ENCODE data around the gene CADM4. TPM values are rescaled to one million over a fixed set of nuclear protein-coding genes. Genes with fewer than 3 reads are reported as not detected.

The CADM4 gene
- polyA plus RNA-seq, 4 donors, result 1.1 to 6.8 (median 4.9) TPM; not detected in 1

DNA sequence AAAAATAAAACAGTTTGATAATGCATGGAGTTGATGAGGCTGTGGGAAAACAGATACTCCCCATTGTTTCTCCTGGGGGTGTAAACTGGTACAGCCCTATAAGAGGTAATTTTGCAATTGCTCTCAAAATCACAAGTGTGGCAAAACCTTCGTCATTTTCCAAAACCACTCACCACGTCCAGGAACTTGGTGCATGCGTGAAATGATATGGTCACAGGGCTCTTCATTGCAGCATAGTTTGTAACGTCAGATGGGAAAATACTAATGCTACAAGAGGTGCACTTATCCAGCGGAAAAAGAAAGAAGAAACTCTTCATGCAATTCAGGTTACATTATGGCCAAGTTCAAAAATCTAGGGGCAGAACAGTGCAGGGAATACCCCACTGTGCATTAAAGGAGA is 42.2 kb upstream of the CADM4 start:
- no peaks in the 10 kb centered on the region for H3K27me3 ChIP-seq (ENCODE audit: control insufficient read depth in 3 of 3, insufficient read depth in 3 of 3, low read length in 3 of 3)
- 76 to 91% (median 80%) methylated on average over 5 of the region's 5 CpGs for WGBS, 3 donors
- DNase-seq (no peak), FAIRE-seq (no peak)
- no peaks in the 10 kb centered on the region for H3K36me3 ChIP-seq (ENCODE audit: control insufficient read depth in 3 of 3, insufficient read depth in 2 of 3, low read depth in 1 of 3, low read length in 3 of 3)
- H3K4me3 ChIP-seq (ENCODE audit: low read depth in 1 of 3, low read length in 3 of 3), result no peak overlapping the region
- H3K9me3 ChIP-seq (ENCODE audit: control insufficient read depth in 2 of 2, insufficient read depth in 1 of 2, low read depth in 1 of 2, low read length in 1 of 2), result peaks cover 0 to 6% of the 10 kb centered on the region in 2 donors
- H3K4me1 ChIP-seq (ENCODE audit: control insufficient read depth in 3 of 3, insufficient read depth in 2 of 3, low read depth in 1 of 3, low read length in 2 of 3), result peaks cover 0 to 3% (median 0%) of the 10 kb centered on the region in 3 donors
- H3K27ac ChIP-seq (ENCODE audit: low read depth in 1 of 3, low read length in 2 of 3), result no peak overlapping the region

DNA sequence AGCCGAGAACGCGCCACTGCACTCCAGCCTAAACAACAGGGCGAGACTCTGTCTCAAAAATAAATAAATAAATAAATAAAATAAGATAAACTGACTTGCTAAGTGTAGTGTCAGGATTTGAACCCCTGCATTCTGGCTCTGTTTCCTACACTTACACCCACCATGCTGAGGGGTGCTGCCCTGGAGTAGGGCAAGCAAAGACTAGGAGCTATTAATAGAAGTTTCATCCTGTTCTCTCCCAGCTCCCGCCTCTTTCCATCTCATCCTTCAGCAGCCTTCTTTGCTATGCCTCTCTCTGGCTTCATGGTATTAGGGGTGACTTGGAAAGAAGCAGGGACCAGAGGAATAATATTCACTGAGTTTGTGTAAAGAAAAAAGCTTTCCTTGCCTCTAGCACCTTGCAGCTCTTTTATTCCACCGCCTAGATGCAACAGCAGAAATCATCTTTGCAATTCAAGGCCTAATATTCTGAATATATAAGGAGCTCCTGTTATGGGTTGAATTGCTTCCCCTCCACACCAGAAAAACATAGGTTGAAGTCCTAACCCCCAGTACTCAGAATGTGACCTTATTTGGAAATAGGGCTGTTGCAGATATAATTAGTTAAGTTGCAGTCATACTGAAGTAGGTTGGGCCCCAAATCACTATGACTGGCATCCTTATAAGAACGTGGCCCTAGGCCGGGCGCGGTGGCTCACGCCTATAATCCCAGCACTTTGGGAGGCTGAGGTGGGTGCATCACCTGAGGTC is 39.0 kb upstream of the CADM4 start:
- peaks cover 0 to 6% of the 10 kb centered on the region in 2 donors for H3K9me3 ChIP-seq (ENCODE audit: control insufficient read depth in 2 of 2, insufficient read depth in 1 of 2, low read depth in 1 of 2, low read length in 1 of 2)
- peaks cover 0 to 23% (median 3%) of the 10 kb centered on the region in 3 donors for H3K4me1 ChIP-seq (ENCODE audit: control insufficient read depth in 3 of 3, insufficient read depth in 2 of 3, low read depth in 1 of 3, low read length in 2 of 3)
- WGBS, 3 donors, result 74 to 80% (median 74%) methylated on average over 11 of the region's 11 CpGs
- H3K4me3 ChIP-seq (ENCODE audit: low read depth in 1 of 3, low read length in 3 of 3), result no peak overlapping the region
- no peak for FAIRE-seq
- H3K36me3 ChIP-seq (ENCODE audit: control insufficient read depth in 3 of 3, insufficient read depth in 2 of 3, low read depth in 1 of 3, low read length in 3 of 3), result no peaks in the 10 kb centered on the region
- no peaks in the 10 kb centered on the region for H3K27me3 ChIP-seq (ENCODE audit: control insufficient read depth in 3 of 3, insufficient read depth in 3 of 3, low read length in 3 of 3)
- peak overlapping the region; percentile 5 to 76 (median 74) for H3K27ac ChIP-seq (ENCODE audit: low read depth in 1 of 3, low read length in 2 of 3)
- DNase-seq, result peak in 1 of 2 donors; percentile 43

DNA sequence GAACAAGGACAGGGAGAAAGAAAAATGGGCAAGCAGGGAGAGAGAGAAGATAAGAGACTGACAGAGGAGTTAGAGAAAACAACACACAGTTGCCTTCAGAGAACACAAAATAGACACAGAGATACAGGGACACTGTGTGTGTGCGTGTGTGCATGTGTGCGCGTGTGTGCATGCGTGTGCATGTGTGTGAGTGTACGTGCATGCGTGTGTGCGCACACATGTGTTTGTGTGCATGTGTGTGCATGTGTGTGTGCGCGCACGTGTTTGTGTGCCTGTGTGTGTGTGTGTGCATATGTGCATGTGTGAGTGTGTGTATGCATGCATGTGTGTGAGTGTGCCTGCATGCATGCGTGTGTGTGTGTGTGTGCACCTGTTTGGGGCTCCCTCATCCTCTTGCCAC is 36.3 kb upstream of the CADM4 start:
- Histone ChIP-seq H3K9me3 (ENCODE audit: control insufficient read depth in 2 of 2, insufficient read depth in 1 of 2, low read depth in 1 of 2, low read length in 1 of 2) (peaks cover 0 to 6% of the 10 kb centered on the region in 2 donors), H3K4me1 (ENCODE audit: control insufficient read depth in 3 of 3, insufficient read depth in 2 of 3, low read depth in 1 of 3, low read length in 2 of 3) (peaks cover 0 to 23% (median 3%) of the 10 kb centered on the region in 3 donors), H3K36me3 (ENCODE audit: control insufficient read depth in 3 of 3, insufficient read depth in 2 of 3, low read depth in 1 of 3, low read length in 3 of 3) (no peaks in the 10 kb centered on the region), H3K27ac (ENCODE audit: low read depth in 1 of 3, low read length in 2 of 3) (peak overlapping the region; percentile 80 to 95 (median 88)), H3K4me3 (ENCODE audit: low read depth in 1 of 3, low read length in 3 of 3) (no peak overlapping the region), H3K27me3 (ENCODE audit: control insufficient read depth in 3 of 3, insufficient read depth in 3 of 3, low read length in 3 of 3) (peaks cover 0 to 4% (median 0%) of the 10 kb centered on the region in 3 donors)
- 76 to 86% (median 84%) methylated on average over 11 of the region's 11 CpGs for WGBS, 3 donors
- DNase-seq, result no peak
- no peak for FAIRE-seq

DNA sequence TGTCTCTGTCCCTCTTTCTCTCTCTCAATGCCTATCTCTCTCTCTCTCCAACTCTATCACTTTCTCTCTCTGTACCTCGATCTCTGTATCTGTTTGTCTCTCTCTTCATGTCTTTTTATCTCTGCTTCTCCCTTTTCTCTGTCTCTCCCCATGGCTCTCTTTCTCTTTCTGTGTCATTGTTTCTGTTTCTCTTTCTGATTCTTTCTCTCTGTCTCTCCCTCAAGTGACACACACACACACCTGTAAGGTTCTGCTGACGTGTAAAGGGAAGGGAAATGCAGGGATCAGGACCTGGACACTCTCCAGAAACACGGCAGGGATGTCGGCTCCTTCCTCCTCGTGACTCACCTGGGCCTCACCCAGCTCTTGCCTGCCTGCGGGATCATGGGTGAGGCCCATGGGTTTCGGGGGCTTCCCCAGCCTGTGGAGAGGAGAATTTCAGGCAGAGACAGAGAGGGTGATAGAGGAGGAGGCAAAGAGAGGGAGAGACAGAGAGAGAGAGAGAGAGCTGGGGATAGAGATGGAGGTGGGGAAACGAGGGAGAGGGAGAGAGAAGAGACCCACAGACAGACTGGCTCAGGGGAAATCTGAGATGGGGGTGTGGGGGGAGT is 35.7 kb upstream of the CADM4 start:
- FAIRE-seq, result no peak
- H3K27ac ChIP-seq (ENCODE audit: low read depth in 1 of 3, low read length in 2 of 3), result peak overlapping the region; percentile 80 to 95 (median 95)

DNA sequence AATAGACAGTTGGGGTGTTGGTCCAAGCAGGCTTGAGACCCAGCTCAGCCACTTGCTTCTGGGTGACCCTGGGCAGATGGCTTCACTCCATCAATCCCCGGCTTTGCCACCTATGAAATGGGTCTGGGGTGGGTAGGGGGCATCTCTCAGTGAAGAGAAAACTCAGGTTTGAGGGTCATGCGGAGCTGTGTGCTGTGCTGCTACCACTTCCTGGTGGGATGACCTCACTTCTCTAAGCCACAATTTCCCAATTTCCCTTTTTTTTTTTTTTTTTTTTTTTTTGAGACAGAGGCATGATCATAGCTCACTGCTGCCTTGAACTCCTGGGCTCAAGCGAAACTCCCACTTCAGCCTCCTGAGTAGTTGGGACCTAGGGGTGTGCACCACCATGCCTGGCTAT is 34.9 kb upstream of the CADM4 start:
- Histone ChIP-seq H3K4me3 (ENCODE audit: low read depth in 1 of 3, low read length in 3 of 3) (no peak overlapping the region), H3K9me3 (ENCODE audit: control insufficient read depth in 2 of 2, insufficient read depth in 1 of 2, low read depth in 1 of 2, low read length in 1 of 2) (peaks cover 0 to 3% of the 10 kb centered on the region in 2 donors), H3K27me3 (ENCODE audit: control insufficient read depth in 3 of 3, insufficient read depth in 3 of 3, low read length in 3 of 3) (peaks cover 0 to 16% (median 0%) of the 10 kb centered on the region in 3 donors), H3K4me1 (ENCODE audit: control insufficient read depth in 3 of 3, insufficient read depth in 2 of 3, low read depth in 1 of 3, low read length in 2 of 3) (peaks cover 0 to 32% (median 3%) of the 10 kb centered on the region in 3 donors), H3K27ac (ENCODE audit: low read depth in 1 of 3, low read length in 2 of 3) (peak overlapping the region; percentile 80 to 95 (median 95)), H3K36me3 (ENCODE audit: control insufficient read depth in 3 of 3, insufficient read depth in 2 of 3, low read depth in 1 of 3, low read length in 3 of 3) (no peaks in the 10 kb centered on the region)
- FAIRE-seq (no peak), DNase-seq (no peak)
- WGBS, 3 donors, result 67 to 91% (median 71%) methylated on average over 3 of the region's 3 CpGs

More for the DNA sequence above, 35.7 kb upstream of the CADM4 start:
- peaks cover 0 to 24% (median 3%) of the 10 kb centered on the region in 3 donors for H3K4me1 ChIP-seq (ENCODE audit: control insufficient read depth in 3 of 3, insufficient read depth in 2 of 3, low read depth in 1 of 3, low read length in 2 of 3)
- no peaks in the 10 kb centered on the region for H3K36me3 ChIP-seq (ENCODE audit: control insufficient read depth in 3 of 3, insufficient read depth in 2 of 3, low read depth in 1 of 3, low read length in 3 of 3)
- WGBS, 3 donors, result 8 to 19% (median 13%) methylated on average over 8 of the region's 8 CpGs
- H3K4me3 ChIP-seq (ENCODE audit: low read depth in 1 of 3, low read length in 3 of 3), result peak overlapping the region in 1 of 3 donors; percentile 0
- DNase-seq, result peak; percentile 92 to 99
- peaks cover 0 to 8% (median 0%) of the 10 kb centered on the region in 3 donors for H3K27me3 ChIP-seq (ENCODE audit: control insufficient read depth in 3 of 3, insufficient read depth in 3 of 3, low read length in 3 of 3)
- H3K9me3 ChIP-seq (ENCODE audit: control insufficient read depth in 2 of 2, insufficient read depth in 1 of 2, low read depth in 1 of 2, low read length in 1 of 2), result peaks cover 0 to 6% of the 10 kb centered on the region in 2 donors

DNA sequence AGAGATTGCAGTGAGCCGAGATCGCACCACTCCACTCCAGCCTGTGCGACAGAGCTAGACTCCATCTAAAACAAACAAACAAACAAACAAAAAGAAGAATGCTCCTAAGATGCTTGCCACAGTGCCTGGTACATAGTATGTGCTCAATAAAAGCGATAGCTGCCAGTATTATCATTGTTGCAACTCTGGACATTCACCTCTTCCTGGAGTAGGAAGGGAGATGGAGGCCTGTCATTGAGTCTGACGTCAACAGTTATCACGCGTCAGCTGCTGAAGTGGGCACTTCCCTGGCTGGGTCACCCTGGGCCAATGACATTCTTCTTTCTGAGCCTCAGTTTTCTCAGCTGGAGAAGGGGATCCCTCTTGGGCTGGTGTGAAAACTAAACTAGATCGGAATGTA is 34.5 kb upstream of the CADM4 start:
- Histone ChIP-seq H3K27ac (ENCODE audit: low read depth in 1 of 3, low read length in 2 of 3) (peak overlapping the region; percentile 76 to 95 (median 80)), H3K36me3 (ENCODE audit: control insufficient read depth in 3 of 3, insufficient read depth in 2 of 3, low read depth in 1 of 3, low read length in 3 of 3) (no peaks in the 10 kb centered on the region), H3K9me3 (ENCODE audit: control insufficient read depth in 2 of 2, insufficient read depth in 1 of 2, low read depth in 1 of 2, low read length in 1 of 2) (no peaks in the 10 kb centered on the region), H3K4me3 (ENCODE audit: low read depth in 1 of 3, low read length in 3 of 3) (no peak overlapping the region), H3K27me3 (ENCODE audit: control insufficient read depth in 3 of 3, insufficient read depth in 3 of 3, low read length in 3 of 3) (peaks cover 0 to 20% (median 0%) of the 10 kb centered on the region in 3 donors), H3K4me1 (ENCODE audit: control insufficient read depth in 3 of 3, insufficient read depth in 2 of 3, low read depth in 1 of 3, low read length in 2 of 3) (peaks cover 0 to 32% (median 3%) of the 10 kb centered on the region in 3 donors)
- FAIRE-seq (no peak), DNase-seq (no peak)
- WGBS, 3 donors, result 88 to 92% (median 88%) methylated on average over 8 of the region's 8 CpGs

DNA sequence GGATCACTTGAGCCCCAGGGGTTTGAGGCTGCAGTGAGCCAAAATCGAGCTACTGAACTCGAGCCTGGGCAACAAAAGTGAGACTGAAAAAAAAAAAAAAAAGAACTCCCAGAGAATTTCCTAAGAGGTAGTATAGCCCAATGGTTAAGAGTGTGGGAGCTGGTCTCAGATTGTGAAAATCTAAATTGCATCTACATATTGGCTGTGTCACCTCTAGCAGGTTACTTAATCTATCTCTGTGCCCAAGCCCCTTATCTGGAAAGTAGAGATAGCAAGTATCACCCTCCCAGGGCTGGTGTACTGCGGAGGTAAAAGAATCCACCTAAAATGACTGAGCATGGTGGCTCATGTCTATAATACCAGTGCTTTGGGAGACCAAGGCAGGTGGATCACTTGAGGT is 34.0 kb upstream of the CADM4 start:
- Histone ChIP-seq H3K27me3 (ENCODE audit: control insufficient read depth in 3 of 3, insufficient read depth in 3 of 3, low read length in 3 of 3) (peaks cover 0 to 23% (median 0%) of the 10 kb centered on the region in 3 donors), H3K4me3 (ENCODE audit: low read depth in 1 of 3, low read length in 3 of 3) (no peak overlapping the region), H3K9me3 (ENCODE audit: control insufficient read depth in 2 of 2, insufficient read depth in 1 of 2, low read depth in 1 of 2, low read length in 1 of 2) (no peaks in the 10 kb centered on the region), H3K27ac (ENCODE audit: low read depth in 1 of 3, low read length in 2 of 3) (no peak overlapping the region), H3K4me1 (ENCODE audit: control insufficient read depth in 3 of 3, insufficient read depth in 2 of 3, low read depth in 1 of 3, low read length in 2 of 3) (peaks cover 0 to 36% (median 3%) of the 10 kb centered on the region in 3 donors), H3K36me3 (ENCODE audit: control insufficient read depth in 3 of 3, insufficient read depth in 2 of 3, low read depth in 1 of 3, low read length in 3 of 3) (no peaks in the 10 kb centered on the region)
- FAIRE-seq (no peak), DNase-seq (no peak)
- 72 to 80% (median 74%) methylated on average over 3 of the region's 3 CpGs for WGBS, 3 donors

DNA sequence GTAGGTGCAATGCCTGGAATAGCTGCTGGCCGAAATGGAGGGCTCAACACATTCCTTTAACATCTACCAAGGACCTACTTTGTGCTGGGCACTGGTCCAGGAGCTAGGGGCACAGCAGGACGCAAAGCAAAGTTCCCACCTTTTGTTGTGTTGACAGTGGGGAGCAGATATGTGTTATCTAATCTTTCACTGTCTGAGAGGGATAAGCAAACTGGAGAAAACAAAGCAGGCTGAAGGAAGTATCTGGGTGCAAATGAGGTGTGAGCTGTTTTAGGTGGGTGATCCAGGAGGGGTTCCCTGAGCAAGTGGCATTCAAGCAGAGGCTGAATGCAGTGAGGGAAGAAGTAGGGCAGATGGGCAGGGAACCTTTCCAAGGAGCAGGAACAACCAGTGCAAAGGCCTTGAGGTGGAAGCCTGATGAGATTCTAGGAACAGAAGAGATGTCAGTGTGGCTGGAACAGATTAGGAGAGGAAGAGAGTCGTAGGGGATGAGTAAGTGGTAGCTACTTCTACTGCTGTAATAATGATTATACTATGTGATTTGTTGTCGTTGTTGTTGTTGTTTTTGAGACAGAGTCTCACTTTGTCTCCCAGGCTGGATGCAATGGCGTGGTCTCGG is 32.5 kb upstream of the CADM4 start:
- Histone ChIP-seq H3K4me3 (ENCODE audit: low read depth in 1 of 3, low read length in 3 of 3) (no peak overlapping the region), H3K36me3 (ENCODE audit: control insufficient read depth in 3 of 3, insufficient read depth in 2 of 3, low read depth in 1 of 3, low read length in 3 of 3) (no peaks in the 10 kb centered on the region), H3K27me3 (ENCODE audit: control insufficient read depth in 3 of 3, insufficient read depth in 3 of 3, low read length in 3 of 3) (peaks cover 0 to 23% (median 0%) of the 10 kb centered on the region in 3 donors), H3K27ac (ENCODE audit: low read depth in 1 of 3, low read length in 2 of 3) (peak overlapping the region in 1 of 3 donors; percentile 57), H3K9me3 (ENCODE audit: control insufficient read depth in 2 of 2, insufficient read depth in 1 of 2, low read depth in 1 of 2, low read length in 1 of 2) (no peaks in the 10 kb centered on the region), H3K4me1 (ENCODE audit: control insufficient read depth in 3 of 3, insufficient read depth in 2 of 3, low read depth in 1 of 3, low read length in 2 of 3) (peaks cover 0 to 44% (median 6%) of the 10 kb centered on the region in 3 donors)
- 37 to 54% (median 52%) methylated on average over 6 of the region's 6 CpGs for WGBS, 3 donors
- FAIRE-seq (no peak), DNase-seq (peak; percentile 21 to 38)

Measured in small intestine (tissue), 7 donors.